ENCODE measurements around the gene LIPN. TPM values are rescaled to one million over a fixed set of nuclear protein-coding genes. Genes with fewer than 3 reads are reported as not detected.

Gene LIPN
- total RNA-seq, 2 experiments from 2014 or later, result not detected

GRCh38 chr10:88762906-88763305 lies 3.1 kb downstream of the LIPN start:
- Histone ChIP-seq H3K79me2 (ENCODE audit: insufficient read depth, low read depth, low read length) (no peaks in the 10 kb centered on the region), H3K27ac (ENCODE audit: low read depth, low read length, poor library complexity, severe bottlenecking) (no peak overlapping the region), H3K4me2 (ENCODE audit: low read length) (no peak overlapping the region), H3K4me1 (ENCODE audit: insufficient read depth, low read length, poor library complexity, severe bottlenecking) (no peaks in the 10 kb centered on the region), H4K20me1 (ENCODE audit: insufficient read depth, low read length) (no peaks in the 10 kb centered on the region), H3K36me3 (ENCODE audit: insufficient read depth, low read length) (no peaks in the 10 kb centered on the region), H3K9me3 (ENCODE audit: low read length) (no peaks in the 10 kb centered on the region), H3K4me3 (ENCODE audit: low read depth, low read length, poor library complexity, severe bottlenecking) (no peak overlapping the region), H2AFZ (ENCODE audit: low read length) (no peak overlapping the region), H3K9me2 (ENCODE audit: insufficient read depth, low read length) (no peaks in the 10 kb centered on the region)
- intact Hi-C loops (cut with micrococcal nuclease; ENCODE audit: unreplicated experiment), result no loop called here
- ChIA-PET POLR2A (no interaction called here), CTCF (ENCODE audit: unreplicated experiment) (no interaction called here)
- TF ChIP-seq EZH2phosphoT487 (IDR thresholded peaks at IDR 0.05; ENCODE audit: borderline replicate concordance, low read depth, low read length) (no peak), CTCF (conservative IDR thresholded peaks at IDR 0.05; ENCODE audit: low read length) (no peak)
- BruUV-seq (replicated peaks), result no TSS peak
- DNase-seq (ENCODE audit: low spot score), result no peak

- Histone ChIP-seq H2AFZ (ENCODE audit: low read length) (no peak overlapping the region), H3K36me3 (ENCODE audit: insufficient read depth, low read length) (no peaks in the 10 kb centered on the region), H3K4me3 (ENCODE audit: low read depth, low read length, poor library complexity, severe bottlenecking) (no peak overlapping the region), H3K79me2 (ENCODE audit: insufficient read depth, low read depth, low read length) (no peaks in the 10 kb centered on the region), H3K27ac (ENCODE audit: low read depth, low read length, poor library complexity, severe bottlenecking) (no peak overlapping the region), H3K4me2 (ENCODE audit: low read length) (no peak overlapping the region), H3K4me1 (ENCODE audit: insufficient read depth, low read length, poor library complexity, severe bottlenecking) (no peaks in the 10 kb centered on the region), H3K9me3 (ENCODE audit: low read length) (no peaks in the 10 kb centered on the region), H3K9me2 (ENCODE audit: insufficient read depth, low read length) (no peaks in the 10 kb centered on the region), H4K20me1 (ENCODE audit: insufficient read depth, low read length) (no peaks in the 10 kb centered on the region)
- POLR2A ChIA-PET, result no interaction called here
- CTCF ChIA-PET (ENCODE audit: unreplicated experiment), result no interaction called here
- DNase-seq (ENCODE audit: low spot score), result no peak
- intact Hi-C loops (cut with micrococcal nuclease; ENCODE audit: unreplicated experiment), result no loop called here
- TF ChIP-seq CTCF (conservative IDR thresholded peaks at IDR 0.05; ENCODE audit: low read length), result no peak
- no peak for TF ChIP-seq EZH2phosphoT487 (IDR thresholded peaks at IDR 0.05; ENCODE audit: borderline replicate concordance, low read depth, low read length)
- no TSS peak for BruUV-seq (replicated peaks)
Observed at GRCh38 chr10:88763441-88763840, 3.6 kb downstream of the LIPN start.

GRCh38 chr10:88764110-88764509 lies 4.3 kb downstream of the LIPN start:
- Histone ChIP-seq H3K4me1 (ENCODE audit: insufficient read depth, low read length, poor library complexity, severe bottlenecking) (no peaks in the 10 kb centered on the region), H4K20me1 (ENCODE audit: insufficient read depth, low read length) (no peaks in the 10 kb centered on the region), H3K27ac (ENCODE audit: low read depth, low read length, poor library complexity, severe bottlenecking) (no peak overlapping the region), H3K9me3 (ENCODE audit: low read length) (no peaks in the 10 kb centered on the region), H3K9me2 (ENCODE audit: insufficient read depth, low read length) (no peaks in the 10 kb centered on the region), H3K4me3 (ENCODE audit: low read depth, low read length, poor library complexity, severe bottlenecking) (no peak overlapping the region), H3K79me2 (ENCODE audit: insufficient read depth, low read depth, low read length) (no peaks in the 10 kb centered on the region), H3K36me3 (ENCODE audit: insufficient read depth, low read length) (no peaks in the 10 kb centered on the region), H3K4me2 (ENCODE audit: low read length) (no peak overlapping the region), H2AFZ (ENCODE audit: low read length) (no peak overlapping the region)
- ChIA-PET CTCF (ENCODE audit: unreplicated experiment) (no interaction called here), POLR2A (interaction anchor here (1.1 kb wide), 1 partner anchor 11 kb away, joined by 3 read pairs; no protein-coding TSS in a partner anchor)
- TF ChIP-seq EZH2phosphoT487 (IDR thresholded peaks at IDR 0.05; ENCODE audit: borderline replicate concordance, low read depth, low read length) (no peak), CTCF (conservative IDR thresholded peaks at IDR 0.05; ENCODE audit: low read length) (no peak)
- no TSS peak for BruUV-seq (replicated peaks)
- DNase-seq (ENCODE audit: low spot score), result no peak
- intact Hi-C loops (cut with micrococcal nuclease; ENCODE audit: unreplicated experiment), result no loop called here
